Stimulated activated CD4-positive, alpha-beta T cell treated with anti-CD3 and anti-CD28 coated beads, Interleukin-2, amount 100 ng/mL, for 48 hours (primary cell): ENCODE results near the gene TMC3.
A peak's percentile ranks its signal among the peaks of the same experiment; 100 is the strongest.

Experiments
- DNase-seq, 2 donors: peaks; one replicate each; pipeline ENCODE4 v3.0.0-alpha.2; 2020

Gene TMC3

DNA sequence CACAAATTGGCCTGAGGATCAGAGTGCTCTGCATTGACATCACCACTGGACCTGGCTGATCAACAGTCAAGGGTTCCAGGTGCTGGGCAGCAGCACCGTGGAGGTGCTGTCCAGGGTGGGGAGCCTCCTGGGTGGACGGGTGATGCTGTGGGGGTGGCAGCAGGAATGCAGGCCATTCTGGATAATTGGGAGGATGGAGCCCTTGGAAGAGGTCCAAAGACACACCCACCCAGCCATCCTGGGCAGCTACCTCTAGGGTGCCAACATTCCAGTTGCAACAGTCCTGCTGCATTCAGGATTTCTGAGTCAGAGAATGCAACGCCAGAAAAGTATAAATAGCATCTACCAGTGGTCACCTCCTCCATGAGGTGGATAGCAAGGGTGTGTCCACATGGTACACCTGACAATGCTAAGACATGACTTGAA is 76.9 kb downstream of the TMC3 start:
- no peak for DNase-seq

DNA sequence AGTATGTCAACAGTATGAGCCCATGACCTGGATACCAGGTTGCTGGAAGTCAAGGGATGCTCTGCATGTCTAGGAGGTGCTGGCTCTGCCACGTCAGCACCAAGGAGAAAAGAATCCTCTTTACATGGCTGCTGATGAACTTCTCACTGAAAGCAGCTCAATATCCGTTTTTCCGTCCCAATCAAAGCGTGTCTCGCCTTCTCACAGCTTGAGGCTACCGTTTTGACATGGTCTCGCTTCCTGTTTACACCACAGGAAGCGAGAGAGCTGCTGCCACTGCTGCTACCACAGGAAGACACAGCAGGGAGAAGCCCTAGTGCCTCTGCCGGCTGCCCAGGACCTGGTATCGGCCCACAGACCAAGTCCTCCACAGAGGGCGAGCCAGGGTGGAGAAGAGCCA is 77.3 kb downstream of the TMC3 start:
- DNase-seq, result peak; percentile 57 to 61

DNA sequence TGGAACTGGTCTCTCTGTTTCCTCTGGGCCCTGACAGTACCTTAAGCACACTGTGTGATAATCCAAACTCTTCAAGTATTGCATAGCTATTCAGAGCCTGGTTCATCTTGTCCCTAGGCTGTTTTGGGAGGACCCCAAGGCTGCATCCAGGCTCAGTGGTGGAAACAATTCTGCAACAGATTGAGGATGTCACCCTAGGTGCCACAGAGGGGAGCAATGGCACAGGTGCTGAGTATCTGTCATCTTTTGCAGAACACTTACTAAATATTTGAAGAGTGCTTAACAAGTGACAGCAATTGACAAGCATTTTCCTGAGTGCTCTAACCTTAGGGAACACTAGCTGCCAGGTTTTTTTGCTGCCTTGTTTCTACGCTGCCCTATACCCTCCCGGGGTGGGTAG is 77.8 kb downstream of the TMC3 start:
- no peak for DNase-seq

DNA sequence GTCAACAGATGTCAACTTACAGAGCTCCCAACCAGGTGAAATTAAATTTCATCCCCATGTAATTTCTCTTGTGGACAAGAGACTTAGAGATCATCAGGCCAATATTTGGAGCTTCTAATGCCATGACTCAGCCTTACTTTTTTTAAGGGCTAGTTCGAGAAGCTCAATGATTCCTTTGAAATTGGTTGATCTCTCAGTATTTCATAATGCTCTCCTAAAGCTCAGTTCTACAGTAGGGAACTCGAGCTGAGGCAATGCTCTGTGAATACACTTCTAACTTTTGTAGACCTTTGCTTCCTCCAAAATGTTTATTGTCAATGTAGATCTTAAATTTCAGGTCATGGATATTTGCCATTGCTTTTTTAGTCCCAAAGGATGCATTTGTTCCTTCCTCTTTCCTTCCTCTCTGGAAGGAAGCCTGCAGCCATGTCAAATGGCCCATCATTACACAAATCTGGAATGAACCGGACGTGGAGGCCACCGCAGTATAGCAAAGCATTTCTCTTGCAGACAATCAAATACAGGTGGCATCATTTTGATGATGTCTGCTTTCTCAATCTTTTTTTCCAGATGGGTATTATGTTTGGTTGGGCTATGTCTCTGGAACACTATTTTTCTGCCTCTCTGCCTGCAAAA is 78.4 kb downstream of the TMC3 start:
- no peak for DNase-seq

DNA sequence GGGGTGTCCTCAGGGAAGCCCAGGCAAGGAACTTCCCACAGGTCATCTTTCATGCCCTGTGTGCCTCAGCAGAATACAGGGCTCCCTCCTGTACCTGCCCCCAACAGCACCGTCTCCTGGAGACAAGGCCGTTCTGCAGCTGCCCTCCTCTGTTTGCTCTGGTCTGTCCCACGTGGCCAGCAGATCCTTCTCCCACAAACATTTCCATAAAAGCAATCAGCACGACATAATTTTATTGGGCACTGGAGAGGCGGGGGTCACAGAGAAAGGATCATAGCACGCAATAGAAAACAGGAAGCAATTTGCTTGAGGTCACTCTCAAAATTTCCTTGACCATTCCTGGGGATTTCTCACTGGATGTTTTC is 79.5 kb downstream of the TMC3 start:
- no peak for DNase-seq

DNA sequence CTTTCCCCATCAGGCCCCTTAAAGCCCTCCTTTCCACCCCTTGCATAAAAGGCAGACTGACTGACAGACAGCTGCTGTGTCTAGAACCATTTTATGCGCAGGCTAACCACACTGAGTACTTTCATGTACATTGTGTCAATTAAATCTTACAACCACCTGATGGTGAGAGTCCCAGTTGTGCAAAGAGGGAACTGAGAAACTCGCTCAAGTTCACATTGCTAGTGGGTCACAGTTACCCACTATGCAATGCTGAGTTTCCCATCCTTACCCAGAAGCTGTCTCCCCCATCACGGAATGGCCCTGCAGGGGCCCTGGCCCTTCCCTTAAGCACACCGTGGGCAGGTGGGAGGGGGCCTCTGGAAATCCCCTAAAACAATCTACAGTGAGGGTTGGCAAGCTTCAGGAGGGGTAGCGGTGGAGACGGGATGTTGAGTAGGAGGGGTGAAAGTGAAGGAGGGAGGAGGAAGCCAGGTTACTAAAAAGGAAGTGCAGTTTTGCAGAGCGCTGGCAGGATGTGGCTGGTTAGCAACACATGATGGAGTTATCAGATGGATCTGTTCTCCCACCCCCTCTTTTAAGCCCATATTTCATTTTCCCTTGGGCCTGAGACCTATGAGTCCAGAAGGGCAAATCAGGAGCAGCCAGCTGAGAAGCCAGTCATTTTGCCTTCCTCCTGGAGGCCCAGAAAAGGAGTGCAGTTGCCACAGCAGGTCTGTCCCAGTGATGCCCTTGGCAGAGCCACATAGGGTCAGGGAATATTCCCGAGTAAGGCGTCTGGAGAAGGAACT is 80.1 kb downstream of the TMC3 start:
- DNase-seq, result peak; percentile 53 to 57

DNA sequence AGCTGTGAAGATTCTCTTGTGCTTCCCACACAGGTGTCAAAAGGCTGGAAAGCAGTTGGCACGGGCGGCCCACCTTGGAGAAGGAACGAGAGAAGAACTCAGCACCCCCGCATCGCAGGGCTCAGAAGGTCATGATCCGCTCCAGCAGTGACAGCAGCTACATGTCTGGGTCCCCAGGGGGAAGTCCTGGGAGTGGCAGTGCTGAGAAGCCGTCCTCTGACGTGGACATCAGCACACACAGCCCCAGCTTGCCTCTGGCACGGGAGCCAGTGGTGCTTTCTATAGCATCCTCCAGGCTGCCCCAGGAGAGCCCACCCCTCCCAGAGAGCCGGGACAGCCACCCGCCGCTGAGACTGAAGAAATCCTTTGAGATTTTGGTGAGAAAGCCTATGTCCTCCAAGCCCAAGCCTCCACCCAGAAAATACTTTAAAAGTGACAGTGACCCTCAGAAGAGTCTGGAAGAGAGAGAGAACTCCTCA is 81.5 kb downstream of the TMC3 start:
- DNase-seq, result no peak

DNA sequence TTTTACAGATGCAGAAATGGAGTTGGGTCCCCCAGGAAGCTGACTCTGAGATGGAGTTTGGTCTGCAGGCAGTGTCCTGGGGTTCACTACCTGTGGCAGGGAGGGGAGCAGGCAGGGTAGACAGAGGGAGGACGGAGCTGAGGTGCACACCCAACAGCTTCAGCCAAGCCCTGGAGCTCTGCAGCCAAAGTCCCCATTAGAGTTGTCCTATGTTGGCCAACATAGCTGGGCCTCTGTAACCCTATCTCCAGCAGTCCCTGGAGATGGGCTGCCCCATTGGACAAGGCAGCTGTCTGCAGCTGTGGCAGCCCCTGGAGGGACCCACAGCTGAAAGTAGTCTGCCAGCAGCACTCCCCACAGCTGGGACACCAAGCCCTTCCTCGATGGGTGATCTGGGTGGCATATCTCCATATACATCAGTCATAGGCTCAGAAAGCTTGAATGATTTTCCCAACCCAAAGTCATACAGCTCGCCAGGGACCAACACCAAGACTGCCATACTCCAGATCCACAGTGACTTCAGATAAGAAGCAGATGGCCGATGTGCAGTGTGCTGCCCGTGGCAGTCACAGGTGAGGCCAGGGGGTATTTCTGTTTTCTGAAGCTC is 82.0 kb downstream of the TMC3 start:
- no peak for DNase-seq

DNA sequence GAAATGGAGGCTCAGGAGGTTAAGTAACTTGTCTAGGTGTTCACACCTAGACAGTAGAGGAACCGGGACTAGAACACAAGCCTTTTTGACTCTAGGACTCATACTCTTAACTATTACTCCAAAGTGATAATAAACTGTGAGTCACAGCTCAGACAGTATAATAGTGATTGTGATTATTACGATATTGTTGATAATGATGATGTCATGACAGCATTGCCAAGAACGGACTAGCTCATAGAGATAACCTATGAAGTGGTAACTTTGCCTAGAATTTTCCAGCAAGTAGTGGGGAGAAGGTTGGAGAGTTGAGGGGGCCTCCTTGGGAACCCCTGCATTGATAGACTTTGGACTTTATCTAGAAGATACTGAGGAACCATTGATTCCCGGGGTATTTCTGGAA is 84.1 kb downstream of the TMC3 start:
- DNase-seq, result no peak

DNA sequence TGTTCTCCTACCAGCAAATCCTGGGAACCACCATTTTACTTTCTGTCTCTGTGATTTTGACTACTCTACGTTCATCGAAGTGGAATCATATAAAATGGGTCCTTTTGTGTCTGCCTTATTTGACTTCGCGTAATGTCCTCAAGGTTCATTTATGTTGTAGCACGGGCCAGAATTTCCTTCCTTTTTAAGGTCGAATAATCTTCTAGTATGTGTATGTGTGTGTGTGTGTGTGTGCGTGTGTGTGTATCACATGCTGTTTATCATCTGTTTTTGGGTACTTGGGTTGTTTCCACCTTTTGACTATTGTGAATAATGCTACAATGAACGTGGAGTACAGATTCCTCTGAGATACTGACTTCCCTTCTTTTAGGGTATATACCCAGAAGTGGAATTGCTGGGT is 85.4 kb downstream of the TMC3 start:
- DNase-seq, result no peak

DNA sequence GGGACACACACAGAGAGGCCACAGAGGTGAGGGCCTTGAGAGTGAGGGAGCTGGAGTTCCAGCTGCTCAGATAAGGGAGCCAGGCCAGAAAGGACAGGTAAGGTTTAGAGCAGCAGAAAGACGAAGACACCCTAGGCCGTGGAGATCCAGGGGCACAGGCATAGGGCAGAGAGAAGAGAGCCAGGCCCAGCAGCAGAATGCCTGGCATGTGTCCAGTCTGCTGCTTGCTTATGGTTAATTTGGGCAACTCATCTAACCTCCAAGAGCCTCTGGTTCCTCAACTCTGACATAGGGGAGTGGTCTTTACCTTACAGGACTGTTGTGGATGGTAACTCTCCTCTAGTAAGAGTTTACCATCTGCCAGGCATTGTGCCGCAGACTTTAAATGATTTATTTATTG is 86.0 kb downstream of the TMC3 start:
- no peak for DNase-seq

DNA sequence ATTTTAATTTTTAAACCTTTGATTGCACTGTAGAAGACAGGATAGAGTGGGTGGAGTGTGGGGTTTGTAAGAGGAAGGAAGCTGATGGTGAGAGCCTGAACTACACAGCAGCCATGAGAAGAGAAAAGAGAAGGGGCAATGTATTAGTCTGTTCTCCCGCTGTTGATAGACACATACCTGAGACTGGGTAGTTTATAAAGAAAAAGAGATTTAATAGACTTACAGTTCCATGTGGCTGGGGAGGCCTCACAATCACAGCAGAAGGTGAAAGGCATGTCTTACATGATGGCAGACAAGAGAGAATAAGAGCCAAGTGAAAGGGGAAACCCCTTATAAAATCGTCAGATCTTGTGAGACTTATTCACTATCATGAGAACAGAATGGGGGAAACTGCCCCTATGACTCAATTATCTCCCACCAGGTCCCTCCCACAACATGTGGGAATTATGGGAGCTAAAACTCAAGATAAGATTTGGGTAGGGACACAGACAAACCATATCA is 87.3 kb downstream of the TMC3 start:
- DNase-seq, result no peak

DNA sequence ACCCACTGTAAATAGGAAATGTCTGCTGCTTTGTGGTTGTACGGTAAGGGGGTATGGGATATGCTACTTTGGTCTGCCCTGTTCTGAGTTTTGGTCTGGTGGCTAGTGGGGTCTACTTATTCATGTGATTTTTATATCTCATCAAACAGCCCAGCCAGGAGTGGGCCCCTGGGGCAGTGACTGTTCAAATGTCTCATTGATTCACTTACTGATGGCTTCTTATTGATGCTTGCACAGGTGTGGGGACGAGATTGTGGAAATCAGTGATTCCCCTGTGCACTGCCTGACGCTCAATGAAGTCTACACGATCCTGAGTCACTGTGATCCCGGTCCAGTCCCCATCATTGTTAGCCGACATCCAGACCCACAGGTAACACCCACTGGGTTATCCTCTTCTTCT is 88.6 kb downstream of the TMC3 start:
- DNase-seq, result no peak

DNA sequence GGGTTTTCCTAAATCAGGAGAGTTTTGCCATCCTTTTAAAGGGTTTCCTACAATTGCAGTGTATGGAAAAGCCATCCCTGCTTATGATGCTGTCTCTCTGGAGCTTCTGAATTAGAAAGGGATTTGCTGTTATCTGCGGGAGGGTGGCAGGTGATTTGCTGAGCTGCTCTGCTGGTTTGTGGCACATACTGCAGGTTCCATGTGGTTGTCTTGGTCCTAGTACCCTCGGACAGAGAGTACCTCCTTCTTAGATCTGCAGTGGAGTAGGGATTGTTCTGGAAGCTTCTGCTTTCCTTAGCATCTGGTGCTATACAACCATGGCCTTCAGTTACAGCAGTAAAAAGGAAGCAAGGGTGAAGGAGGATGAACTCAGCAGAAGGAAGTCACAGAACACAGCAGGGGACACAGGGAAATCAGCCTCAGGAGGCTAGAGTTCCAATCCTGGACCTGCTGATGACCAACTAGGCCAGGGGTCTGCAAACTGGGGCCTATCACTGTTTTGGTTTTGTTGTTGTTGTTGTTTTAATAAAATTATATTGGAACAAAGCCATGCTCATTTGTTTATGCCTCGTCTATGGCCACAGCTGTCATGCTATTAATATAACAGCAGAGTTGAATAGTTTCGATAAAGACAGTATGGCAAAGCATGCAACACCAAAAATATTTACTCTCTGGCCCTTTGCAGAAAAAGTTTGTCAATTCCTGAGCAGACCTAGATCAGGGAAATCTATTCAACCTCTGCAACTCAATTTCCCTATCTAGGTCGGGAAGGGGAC is 89.6 kb downstream of the TMC3 start:
- no peak for DNase-seq

DNA sequence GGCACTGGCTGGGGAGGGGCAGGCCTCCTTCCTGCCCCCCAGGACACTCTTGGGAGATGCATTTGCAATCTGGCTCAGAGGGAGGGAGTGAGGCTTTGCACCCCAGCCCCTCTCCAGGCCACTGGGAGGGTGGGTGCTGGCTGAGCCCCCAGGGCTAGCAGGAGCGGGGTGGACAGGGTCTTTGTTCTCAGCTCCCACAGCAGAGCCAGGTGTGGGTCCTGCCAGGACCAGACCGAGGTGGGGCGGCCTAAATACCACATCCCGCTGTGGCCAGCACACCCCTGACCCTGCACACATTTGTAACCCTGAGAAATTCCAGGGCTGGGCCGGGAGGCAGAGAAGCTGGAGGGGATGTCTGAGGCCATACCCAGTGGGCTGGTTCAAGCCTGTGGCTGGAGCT is 91.1 kb downstream of the TMC3 start:
- no peak for DNase-seq

DNA sequence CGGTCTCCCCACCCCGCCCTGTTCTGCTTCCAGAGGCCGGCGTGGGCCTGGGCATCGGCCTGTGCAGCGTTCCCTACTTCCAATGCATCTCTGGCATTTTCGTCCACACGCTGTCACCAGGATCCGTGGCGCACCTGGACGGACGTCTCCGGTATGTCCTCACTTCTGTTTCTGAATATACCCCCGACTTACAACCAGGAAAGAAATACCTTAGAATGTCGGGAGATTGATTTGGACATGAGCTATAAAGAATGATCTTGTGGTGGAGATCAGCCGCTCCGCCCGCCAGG is 91.5 kb downstream of the TMC3 start:
- DNase-seq, result no peak

DNA sequence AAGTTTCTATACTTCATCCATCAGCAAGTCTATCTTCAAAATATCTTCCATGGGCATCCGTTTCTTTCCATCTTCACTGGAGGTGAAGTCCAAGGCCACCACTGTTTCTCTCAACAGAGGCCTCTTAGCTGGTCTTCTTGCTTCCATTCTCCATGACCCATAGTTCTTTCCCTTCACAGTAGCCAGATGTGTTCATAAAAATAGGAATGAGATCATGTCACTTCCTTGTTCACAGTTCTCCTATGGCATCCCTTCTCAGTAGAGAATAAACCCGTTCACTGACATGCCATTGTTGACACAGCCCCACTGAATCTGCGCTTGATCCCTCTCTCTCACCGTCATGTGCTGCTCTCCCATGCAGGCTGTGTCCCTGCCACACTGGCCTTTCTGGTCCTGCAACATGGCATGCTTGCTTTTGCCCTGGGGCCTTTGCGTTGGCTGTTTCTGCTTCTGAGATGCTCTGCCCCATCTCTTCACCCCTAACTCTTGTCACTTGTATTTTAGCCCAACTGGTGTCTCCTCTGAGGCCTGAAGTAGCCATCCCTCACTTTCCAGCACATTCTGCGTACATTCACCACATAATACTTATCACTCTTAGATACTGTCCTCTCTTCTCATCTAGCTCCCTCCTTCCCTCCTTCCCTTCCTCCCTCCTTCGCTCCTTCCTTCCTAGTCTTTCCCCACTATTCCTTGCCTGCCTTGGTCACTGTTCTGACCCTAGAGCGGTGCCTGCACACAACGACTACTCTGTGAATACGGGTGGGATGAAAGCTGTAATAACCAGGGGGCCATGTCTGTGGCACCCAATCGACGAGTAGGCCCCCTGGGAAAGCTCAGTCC is 92.0 kb downstream of the TMC3 start:
- DNase-seq, result no peak

DNA sequence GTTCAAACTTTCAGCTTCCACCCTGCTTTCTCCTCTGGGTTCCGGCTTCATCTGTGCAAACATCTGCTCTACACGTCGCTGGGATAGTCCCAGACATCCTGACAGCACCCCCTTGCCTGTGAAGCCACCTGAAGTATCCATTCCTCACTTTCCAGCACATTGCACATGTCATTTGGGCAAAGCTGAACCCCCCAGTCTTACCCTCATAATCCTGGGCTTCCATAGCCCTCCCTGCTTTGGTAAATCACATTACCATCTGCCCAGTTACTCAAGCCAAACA is 92.6 kb downstream of the TMC3 start:
- no peak for DNase-seq
